Fibroblast of upper back skin (primary cell): Measurements from ENCODE around the gene ELMO2.

ENCODE experiments used
- DNase-seq: peaks from one replicate; pipeline ENCODE4 v3.0.0-alpha.2; 2013

The ELMO2 gene

GRCh38 chr20:46406200-46406985 lies at the start of gene ELMO2:
Gene ELMO2 (minus strand): TSS chr20:46406615. CDS start chr20:46394482, 12,133 bp downstream.
- peak; percentile 96 for DNase-seq

- no peak for DNase-seq
Observed at GRCh38 chr20:46455729-46456128, 49.3 kb upstream of the ELMO2 start.

- no peak for DNase-seq
Observed at GRCh38 chr20:46446851-46447250, 40.4 kb upstream of the ELMO2 start.

- DNase-seq = no peak
Observed at GRCh38 chr20:46439837-46440236, 33.4 kb upstream of the ELMO2 start.

- DNase-seq = peak; percentile 28
Observed at GRCh38 chr20:46438156-46438750, 31.8 kb upstream of the ELMO2 start.

- no peak for DNase-seq
Observed at GRCh38 chr20:46435146-46435545, 28.7 kb upstream of the ELMO2 start.

GRCh38 chr20:46434597-46434996 lies 28.2 kb upstream of the ELMO2 start:
- no peak for DNase-seq

GRCh38 chr20:46433051-46433450 lies 26.6 kb upstream of the ELMO2 start:
- DNase-seq = no peak

- no peak for DNase-seq
Observed at GRCh38 chr20:46430921-46431712, 24.7 kb upstream of the ELMO2 start.

- no peak for DNase-seq
Observed at GRCh38 chr20:46427384-46427783, 21.0 kb upstream of the ELMO2 start.

GRCh38 chr20:46423882-46424482 lies 17.6 kb upstream of the ELMO2 start:
- DNase-seq = no peak

GRCh38 chr20:46423342-46423741 lies 16.9 kb upstream of the ELMO2 start:
- no peak for DNase-seq

GRCh38 chr20:46420878-46421277 lies 14.5 kb upstream of the ELMO2 start:
- no peak for DNase-seq

- DNase-seq = no peak
Observed at GRCh38 chr20:46419882-46420281, 13.5 kb upstream of the ELMO2 start.

GRCh38 chr20:46416839-46417238 lies 10.4 kb upstream of the ELMO2 start:
- DNase-seq = no peak

GRCh38 chr20:46416421-46416820 lies 10.0 kb upstream of the ELMO2 start:
- DNase-seq = no peak

- no peak for DNase-seq
Observed at GRCh38 chr20:46415773-46416172, 9.4 kb upstream of the ELMO2 start.

GRCh38 chr20:46414608-46415007 lies 8.2 kb upstream of the ELMO2 start:
- no peak for DNase-seq

GRCh38 chr20:46411637-46412036 lies 5.2 kb upstream of the ELMO2 start:
- no peak for DNase-seq

- no peak for DNase-seq
Observed at GRCh38 chr20:46408281-46408731, 1.9 kb upstream of the ELMO2 start.

- no peak for DNase-seq
Observed at GRCh38 chr20:46407671-46407996, 1.2 kb upstream of the ELMO2 start.

- DNase-seq = no peak
Observed at GRCh38 chr20:46406986-46407670, 713 bp upstream of the ELMO2 start.

GRCh38 chr20:46402331-46402811 lies 4.0 kb downstream of the ELMO2 start:
- peak; percentile 44 for DNase-seq
